HUES64 (cell line): ENCODE measurements around the gene UBE2H.
"Not testable (repeated sequence)": the region's sequence is repeated elsewhere in the genome, so short reads cannot be mapped to it uniquely, and the experiment has no call there.

Experiments used
- H3K27ac ChIP-seq: 2 replicates; pipeline ENCODE4 v1.7.0; 2013; ENCODE audit warnings: low read depth, low read length, inconsistent platforms
- H3K27me3 ChIP-seq: 2 replicates; pipeline ENCODE4 v1.6.1; 2013; ENCODE audit warnings: mild to moderate bottlenecking, low read length; ENCODE audit not compliant: insufficient read depth
- H3K36me3 ChIP-seq: 2 replicates; pipeline ENCODE4 v1.6.1; 2013; ENCODE audit warnings: mild to moderate bottlenecking, low read length; ENCODE audit not compliant: insufficient read depth
- H3K4me1 ChIP-seq: 2 replicates; pipeline ENCODE4 v1.6.1; 2013; ENCODE audit warnings: mild to moderate bottlenecking, low read length, moderate library complexity; ENCODE audit not compliant: insufficient read depth
- H3K4me3 ChIP-seq: 2 replicates; pipeline ENCODE4 v1.5.1; 2013; ENCODE audit warnings: mild to moderate bottlenecking, low read length, moderate library complexity
- H3K9ac ChIP-seq: 2 replicates; pipeline ENCODE4 v1.6.1; 2013; ENCODE audit warnings: mild to moderate bottlenecking, low read depth, low read length
- H3K9me3 ChIP-seq: 2 replicates; pipeline ENCODE4 v1.6.1; 2013; ENCODE audit warnings: low read depth, low read length; ENCODE audit not compliant: insufficient read depth
- WGBS: fragments of 150-250, 120-280 bp; methylation state at CpG from one replicate; pipeline ENCODE4 v1.1.7; 2013; ENCODE audit warnings: missing lambda C conversion rate; 5-methylcytosine and 5-hydroxymethylcytosine counted together

Gene UBE2H

DNA sequence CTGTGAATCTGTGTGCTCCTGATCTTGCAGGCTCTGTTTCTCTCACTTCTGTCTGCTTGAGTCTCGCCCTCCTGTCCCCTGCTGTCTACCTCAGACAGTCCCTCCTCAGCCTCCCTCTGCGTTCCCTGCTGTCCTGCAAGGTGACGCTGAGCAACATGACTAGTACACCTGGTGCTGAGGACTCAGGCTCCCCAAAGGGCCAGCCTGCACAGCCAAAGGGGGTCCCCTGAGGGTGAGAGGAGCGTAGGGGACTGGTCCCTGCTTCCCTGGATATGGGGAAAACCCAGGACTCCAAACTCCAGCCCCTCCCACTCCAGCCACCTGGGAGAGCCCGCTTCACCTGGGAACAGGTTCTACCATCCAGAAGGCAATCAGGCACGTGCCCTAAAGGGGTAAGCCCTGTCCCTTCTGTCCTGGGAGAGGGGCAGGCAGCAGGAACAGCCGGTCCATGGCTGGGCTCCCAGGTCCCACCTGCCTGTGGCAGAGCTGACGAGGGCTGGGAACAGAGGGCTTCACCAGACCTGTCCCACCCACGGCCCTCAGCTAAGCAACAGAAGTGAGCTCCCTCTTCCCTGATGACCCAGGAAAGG lies 156.5 kb downstream of the UBE2H start:
- no peak overlapping the region for H3K27ac ChIP-seq
- H3K4me3 ChIP-seq, result no peak overlapping the region
- WGBS, result 88% methylated on average over 9 of the region's 9 CpGs

DNA sequence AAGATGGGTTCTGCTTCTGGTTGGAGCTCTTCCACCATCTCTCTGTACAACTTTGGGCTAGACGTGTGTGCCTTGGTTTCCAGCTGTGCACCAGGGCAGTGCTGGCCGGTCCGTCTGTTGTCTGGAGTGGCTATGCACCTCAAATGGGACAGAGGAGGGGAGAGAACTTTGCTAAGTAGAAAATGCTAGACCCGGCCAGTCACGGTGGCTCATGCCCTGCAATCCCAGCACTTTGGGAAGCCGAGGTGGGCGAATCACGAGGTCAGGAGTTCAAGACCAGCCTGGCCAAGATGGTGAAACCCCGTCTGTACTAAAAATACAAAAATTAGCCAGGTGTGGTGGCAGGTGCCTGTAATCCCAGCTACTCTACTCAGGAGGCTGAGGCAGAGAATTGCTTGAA lies 158.3 kb downstream of the UBE2H start:
- not testable (repeated sequence) for H3K4me3 ChIP-seq, H3K9me3 ChIP-seq, H3K4me1 ChIP-seq, H3K36me3 ChIP-seq, H3K27ac ChIP-seq, H3K9ac ChIP-seq
- 94% methylated on average over 9 of the region's 9 CpGs for WGBS
- H3K27me3 ChIP-seq, result peaks cover 31% of the 10 kb centered on the region

More for the DNA sequence above, 156.5 kb downstream of the UBE2H start:
- no peaks in the 10 kb centered on the region for H3K36me3 ChIP-seq
- H3K4me1 ChIP-seq, result peaks cover 8% of the 10 kb centered on the region
- no peak overlapping the region for H3K9ac ChIP-seq
- H3K9me3 ChIP-seq, result no peaks in the 10 kb centered on the region
- H3K27me3 ChIP-seq, result peaks cover 13% of the 10 kb centered on the region

- H3K27ac ChIP-seq, result no peak overlapping the region
Measured at GRCh38 chr7:129793506-129794310, 159.1 kb downstream of the UBE2H start.

GRCh38 chr7:129792721-129793120 lies 160.0 kb downstream of the UBE2H start:
- H3K4me1 ChIP-seq, result peaks cover 6% of the 10 kb centered on the region
- no peaks in the 10 kb centered on the region for H3K9me3 ChIP-seq
- H3K4me3 ChIP-seq, result no peak overlapping the region
- H3K36me3 ChIP-seq, result no peaks in the 10 kb centered on the region
- peaks cover 49% of the 10 kb centered on the region for H3K27me3 ChIP-seq
- WGBS, result 74% methylated on average over 9 of the region's 9 CpGs
- H3K9ac ChIP-seq, result no peak overlapping the region
- no peak overlapping the region for H3K27ac ChIP-seq

More at GRCh38 chr7:129793506-129794310, 159.1 kb downstream of the UBE2H start:
- H3K9ac ChIP-seq, result no peak overlapping the region
- H3K36me3 ChIP-seq, result no peaks in the 10 kb centered on the region
- H3K4me3 ChIP-seq, result no peak overlapping the region
- peaks cover 39% of the 10 kb centered on the region for H3K27me3 ChIP-seq
- H3K9me3 ChIP-seq, result no peaks in the 10 kb centered on the region
- peaks cover 8% of the 10 kb centered on the region for H3K4me1 ChIP-seq
- WGBS, result 85% methylated on average over 8 of the region's 9 CpGs

DNA sequence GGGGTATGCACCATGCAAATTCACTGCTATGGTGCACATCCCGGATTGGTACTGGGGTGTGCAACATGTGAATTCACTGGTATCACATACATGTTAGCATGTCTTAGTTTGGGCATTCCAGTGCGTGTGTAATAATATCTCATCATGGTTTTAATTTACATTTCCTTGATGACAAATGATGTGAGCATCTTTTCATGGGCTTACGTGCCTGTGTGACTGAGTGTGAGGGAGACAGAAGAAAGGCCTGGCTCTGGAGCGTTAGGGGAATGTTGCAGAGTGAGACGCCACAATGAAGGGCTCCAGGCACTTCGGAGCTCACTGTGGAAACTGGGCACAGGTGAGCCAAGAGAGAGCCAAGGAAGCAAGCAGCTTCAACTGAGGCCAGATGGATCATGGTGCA lies 162.6 kb downstream of the UBE2H start:
- Histone ChIP-seq H3K27me3 (peaks cover 75% of the 10 kb centered on the region), H3K27ac (no peak overlapping the region)
- WGBS, result 85% methylated on average over 6 of the region's 6 CpGs

GRCh38 chr7:129789652-129790051 lies 163.1 kb downstream of the UBE2H start:
- Histone ChIP-seq H3K9me3 (no peaks in the 10 kb centered on the region), H3K9ac (no peak overlapping the region), H3K4me1 (peaks cover 12% of the 10 kb centered on the region), H3K27ac (no peak overlapping the region), H3K27me3 (peaks cover 79% of the 10 kb centered on the region), H3K4me3 (no peak overlapping the region), H3K36me3 (no peaks in the 10 kb centered on the region)
- WGBS, result 79% methylated on average over 1 of the region's 1 CpG

More for the DNA sequence above, 162.6 kb downstream of the UBE2H start:
- peaks cover 10% of the 10 kb centered on the region for H3K4me1 ChIP-seq
- no peak overlapping the region for H3K9ac ChIP-seq
- H3K4me3 ChIP-seq, result no peak overlapping the region
- H3K9me3 ChIP-seq, result no peaks in the 10 kb centered on the region
- H3K36me3 ChIP-seq, result no peaks in the 10 kb centered on the region

DNA sequence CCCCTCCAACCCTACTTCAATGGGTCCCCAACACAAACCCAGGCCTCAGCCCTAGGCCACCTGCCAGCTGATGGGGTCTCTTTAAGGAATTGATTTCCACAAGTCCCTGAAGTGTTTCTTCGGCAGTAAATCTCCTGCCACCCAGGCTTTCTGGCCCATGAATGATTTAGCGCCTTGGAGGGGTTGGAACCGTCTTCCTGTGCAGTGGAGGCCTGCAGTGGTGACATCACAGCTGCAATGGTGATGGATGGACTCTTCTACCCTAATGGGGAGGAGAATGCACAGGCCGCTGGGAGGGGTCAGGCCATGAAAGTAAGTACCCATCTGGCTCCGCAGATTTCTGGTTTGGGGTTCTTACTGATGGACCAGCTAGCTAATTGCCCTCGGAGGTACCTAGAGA lies 163.8 kb downstream of the UBE2H start:
- Histone ChIP-seq H3K27me3 (peaks cover 81% of the 10 kb centered on the region), H3K9ac (no peak overlapping the region), H3K4me3 (no peak overlapping the region), H3K36me3 (no peaks in the 10 kb centered on the region), H3K9me3 (no peaks in the 10 kb centered on the region), H3K4me1 (peaks cover 12% of the 10 kb centered on the region), H3K27ac (no peak overlapping the region)
- WGBS, result 92% methylated on average over 6 of the region's 6 CpGs

- no peaks in the 10 kb centered on the region for H3K9me3 ChIP-seq
- WGBS, result 13% methylated on average over 13 of the region's 13 CpGs
- no peaks in the 10 kb centered on the region for H3K36me3 ChIP-seq
- no peak overlapping the region for H3K9ac ChIP-seq
- peaks cover 15% of the 10 kb centered on the region for H3K4me1 ChIP-seq
- no peak overlapping the region for H3K27ac ChIP-seq
- H3K27me3 ChIP-seq, result peaks cover 94% of the 10 kb centered on the region
- H3K4me3 ChIP-seq, result no peak overlapping the region
Measured at GRCh38 chr7:129786825-129787563, 165.8 kb downstream of the UBE2H start.

- H3K27me3 ChIP-seq, result peaks cover 100% of the 10 kb centered on the region
- no peaks in the 10 kb centered on the region for H3K9me3 ChIP-seq
- no peaks in the 10 kb centered on the region for H3K36me3 ChIP-seq
- H3K27ac ChIP-seq, result no peak overlapping the region
- WGBS, result 2% methylated on average over 43 of the region's 44 CpGs
- peaks cover 20% of the 10 kb centered on the region for H3K4me1 ChIP-seq
- H3K4me3 ChIP-seq, result peak overlapping the region; percentile 27
- no peak overlapping the region for H3K9ac ChIP-seq
Measured at GRCh38 chr7:129785685-129786514, 166.9 kb downstream of the UBE2H start.

- Histone ChIP-seq H3K27ac (no peak overlapping the region), H3K4me3 (peak overlapping the region; percentile 27; the same call in 1 of the 2 replicates), H3K36me3 (no peaks in the 10 kb centered on the region), H3K9ac (no peak overlapping the region), H3K27me3 (peaks cover 99% of the 10 kb centered on the region), H3K9me3 (no peaks in the 10 kb centered on the region), H3K4me1 (peaks cover 20% of the 10 kb centered on the region)
- 4% methylated on average over 34 of the region's 37 CpGs for WGBS
Measured at GRCh38 chr7:129784783-129785684, 167.7 kb downstream of the UBE2H start.
